KG1 (cell line): Measurements from ENCODE around the gene NR1I3.
"Not testable (repeated sequence)": the region's sequence is repeated elsewhere in the genome, so short reads cannot be mapped to it uniquely, and the experiment has no call there.

Experiments
- DNase-seq: peaks from one replicate; lab custom pipeline; 2025; lab: John Stamatoyannopoulos, UW

The NR1I3 gene, protein sequence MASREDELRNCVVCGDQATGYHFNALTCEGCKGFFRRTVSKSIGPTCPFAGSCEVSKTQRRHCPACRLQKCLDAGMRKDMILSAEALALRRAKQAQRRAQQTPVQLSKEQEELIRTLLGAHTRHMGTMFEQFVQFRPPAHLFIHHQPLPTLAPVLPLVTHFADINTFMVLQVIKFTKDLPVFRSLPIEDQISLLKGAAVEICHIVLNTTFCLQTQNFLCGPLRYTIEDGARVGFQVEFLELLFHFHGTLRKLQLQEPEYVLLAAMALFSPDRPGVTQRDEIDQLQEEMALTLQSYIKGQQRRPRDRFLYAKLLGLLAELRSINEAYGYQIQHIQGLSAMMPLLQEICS

DNA sequence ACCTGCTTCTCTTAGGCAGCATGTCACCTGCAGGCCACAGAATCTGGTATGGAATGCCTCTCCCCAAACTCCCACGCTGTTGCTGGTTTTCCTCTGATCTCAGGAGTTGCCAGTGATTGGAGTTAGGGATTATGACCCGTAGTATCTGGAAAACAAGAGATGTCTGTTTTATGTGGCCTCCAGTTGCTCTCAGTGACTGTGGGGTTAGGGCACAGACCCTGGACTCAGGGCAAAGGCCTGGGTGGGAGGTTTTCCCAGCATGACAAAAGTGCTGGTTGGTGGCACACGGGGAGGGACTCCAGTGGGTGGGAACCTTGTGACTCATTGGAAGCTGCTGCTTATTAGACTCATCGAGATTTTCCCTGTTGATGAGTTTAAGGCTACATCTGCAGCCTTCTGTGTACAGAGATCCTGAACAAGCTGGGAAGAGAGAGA, at the start of gene NR1I3:
Gene NR1I3, minus strand, starts transcription at position 165 of the 435 bp plus-strand sequence. CDS start 1,638 bp downstream, outside the sequence.
- no peak for DNase-seq

- no peak for DNase-seq
Observed at GRCh38 chr1:161287482-161288054, 49.6 kb upstream of the NR1I3 start.

DNA sequence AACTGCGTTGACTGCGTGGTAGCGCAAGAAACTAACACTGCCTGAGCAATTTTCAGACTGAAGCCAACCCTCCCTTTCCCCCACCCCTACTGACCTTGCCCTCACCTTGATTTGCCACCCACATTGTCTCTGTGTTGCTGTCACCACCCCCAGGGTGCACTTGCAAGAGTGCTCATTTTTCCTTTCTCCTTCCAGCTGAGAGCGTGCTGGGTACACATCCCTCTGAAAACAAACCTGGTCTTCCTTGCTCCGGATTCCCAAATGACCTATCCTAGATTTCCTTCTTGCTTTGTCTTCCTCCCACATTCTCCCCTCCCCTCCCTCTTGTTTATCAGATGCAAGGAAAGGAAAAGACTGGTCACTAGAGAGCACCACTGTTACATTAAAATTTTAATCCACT, 47.5 kb upstream of the NR1I3 start:
- no peak for DNase-seq

DNA sequence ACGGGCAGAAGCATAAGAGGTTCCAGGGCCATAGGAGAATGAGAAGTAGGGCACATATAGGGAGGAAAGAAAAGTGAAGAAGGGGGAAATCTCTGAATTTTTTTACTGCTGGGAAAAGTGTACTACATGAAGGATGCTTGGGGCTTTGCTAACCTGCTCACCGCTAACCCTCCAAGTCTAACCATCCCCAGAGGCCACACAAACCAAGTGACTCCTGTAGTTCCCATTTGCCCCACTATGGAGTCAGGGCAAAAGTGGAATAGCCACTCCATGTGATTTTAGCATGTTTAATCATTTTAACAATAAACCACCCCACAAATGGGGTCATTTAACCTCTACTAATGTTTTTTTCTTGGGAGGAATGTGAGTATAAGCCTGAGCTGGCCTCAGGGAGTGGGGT, 47.1 kb upstream of the NR1I3 start:
- DNase-seq: no peak

GRCh38 chr1:161282991-161283390, 45.0 kb upstream of the NR1I3 start:
- DNase-seq: no peak

- DNase-seq: no peak
Observed at GRCh38 chr1:161274874-161275273, 36.9 kb upstream of the NR1I3 start.

DNA sequence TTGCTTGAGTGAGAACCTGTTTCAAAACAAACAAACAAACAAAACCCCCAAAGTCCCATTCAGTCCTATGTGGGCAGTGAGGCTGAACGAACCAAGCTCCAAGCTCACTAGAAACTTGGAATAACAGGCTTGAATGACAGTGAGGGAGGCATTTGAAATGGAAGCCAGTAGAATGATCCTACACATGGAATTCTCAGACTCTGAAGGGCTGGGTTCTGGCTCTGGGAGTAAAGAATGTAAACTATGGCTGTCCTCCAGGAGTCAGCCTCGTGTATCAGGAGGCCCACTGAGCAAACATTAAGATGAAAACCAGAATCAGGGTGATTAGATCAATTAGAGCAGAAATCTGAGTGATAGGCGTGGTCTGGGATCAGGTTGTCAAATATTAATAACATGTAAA, 35.4 kb upstream of the NR1I3 start:
- DNase-seq: no peak

GRCh38 chr1:161267321-161267720, 29.3 kb upstream of the NR1I3 start:
- DNase-seq: no peak

DNA sequence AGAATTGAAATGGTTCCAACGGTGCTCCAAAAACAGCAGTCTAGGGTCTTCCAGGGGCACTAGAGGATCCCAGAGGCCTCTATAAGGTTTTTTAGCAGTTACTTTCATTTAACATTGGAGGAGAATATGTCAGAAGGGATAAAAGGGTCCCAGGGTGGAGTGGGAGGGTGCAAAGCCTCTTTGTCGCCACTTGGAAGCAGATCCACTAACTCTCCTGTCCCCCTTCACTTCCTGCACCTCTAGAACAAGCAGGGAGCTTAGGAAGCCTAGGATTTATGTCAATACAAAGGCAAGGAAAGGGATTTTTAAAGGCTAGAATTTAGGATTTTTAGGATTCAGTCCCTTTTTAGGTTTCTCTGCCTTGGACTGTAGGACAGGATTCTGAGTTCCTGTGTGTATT, 28.8 kb upstream of the NR1I3 start:
- no peak for DNase-seq

DNA sequence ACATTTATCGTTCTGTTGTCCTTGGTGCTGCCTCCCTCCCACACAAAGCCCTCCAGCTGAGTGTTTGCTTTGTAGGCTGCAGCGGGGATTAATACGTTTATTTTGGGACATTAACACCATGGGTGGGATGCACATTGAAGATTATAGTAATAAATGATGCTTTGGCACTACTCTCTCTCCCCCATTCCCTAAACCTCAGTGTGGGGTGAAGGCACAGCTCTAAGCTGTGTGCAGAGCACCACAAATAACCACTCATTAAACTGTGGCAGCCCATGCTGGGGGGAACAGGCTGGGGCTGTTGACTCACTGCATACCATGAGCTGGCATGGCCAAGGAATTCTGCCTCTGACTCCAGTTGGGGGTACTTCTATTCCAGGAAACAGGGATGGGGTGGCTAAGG, 28.2 kb upstream of the NR1I3 start:
- no peak for DNase-seq

GRCh38 chr1:161265305-161265704, 27.3 kb upstream of the NR1I3 start:
- DNase-seq: no peak

GRCh38 chr1:161261261-161262235, 23.5 kb upstream of the NR1I3 start:
- no peak for DNase-seq

DNA sequence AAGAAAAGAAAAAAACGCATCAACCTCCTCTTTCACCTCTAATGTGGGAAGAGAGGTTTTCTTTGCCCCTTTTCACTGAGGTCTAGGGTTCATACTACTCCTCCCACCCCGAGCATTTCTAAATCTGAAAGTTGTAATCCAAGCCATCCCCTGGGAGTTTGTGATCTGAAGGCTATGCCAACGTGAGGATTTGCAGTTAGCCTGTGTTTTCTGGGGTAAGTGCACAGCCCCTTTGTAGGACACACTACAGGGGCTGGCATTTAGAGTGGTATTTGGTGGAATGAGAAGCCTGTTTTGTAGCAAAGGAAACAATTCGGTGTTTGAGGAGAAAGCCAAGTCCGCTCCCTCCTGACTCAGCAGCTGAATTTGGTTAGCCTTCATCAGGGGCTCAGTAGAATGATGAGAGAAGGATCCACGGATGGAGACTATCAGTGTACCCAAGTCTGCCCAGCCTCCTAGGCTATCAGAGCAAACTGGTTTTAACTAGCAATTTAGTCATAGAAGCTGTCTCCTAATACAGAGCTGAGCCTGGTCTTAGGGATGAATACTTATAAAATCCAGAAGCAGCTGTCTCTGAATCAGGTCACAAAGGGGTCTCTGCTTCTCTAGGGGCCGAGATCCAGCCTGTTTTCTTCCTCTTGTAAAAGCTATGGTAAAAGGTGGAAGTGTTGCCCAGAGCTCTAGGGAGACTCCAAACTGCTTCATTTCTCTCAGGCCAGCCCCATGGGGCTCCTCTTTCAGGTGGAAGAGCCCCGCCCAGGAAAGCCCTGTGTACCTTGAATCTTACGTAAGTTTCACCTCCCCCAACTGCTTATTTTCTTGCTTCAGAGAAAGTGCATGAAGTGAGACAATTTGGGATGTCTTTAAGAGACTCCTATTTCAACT, 22.6 kb upstream of the NR1I3 start:
- no peak for DNase-seq

GRCh38 chr1:161259765-161260164, 21.8 kb upstream of the NR1I3 start:
- no peak for DNase-seq

DNA sequence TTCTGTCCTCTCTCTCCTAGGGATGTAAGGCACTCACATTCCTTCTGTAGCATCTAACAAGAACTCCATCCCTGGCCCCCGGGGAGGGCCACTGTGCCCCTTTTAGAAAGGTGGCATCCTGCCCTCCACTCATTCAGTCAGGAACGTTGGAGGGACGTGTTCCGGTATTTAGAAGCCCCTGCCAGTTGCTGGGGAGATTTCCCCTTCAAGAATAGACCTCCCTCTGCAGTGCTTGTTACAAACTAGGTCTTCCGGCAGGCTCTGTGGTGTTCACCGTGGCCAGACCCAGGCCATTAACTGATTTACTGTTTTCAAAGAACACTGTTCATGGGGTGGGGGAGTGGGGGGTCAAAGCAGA, 21.3 kb upstream of the NR1I3 start:
- DNase-seq: no peak

GRCh38 chr1:161258439-161259344, 20.7 kb upstream of the NR1I3 start, which contains the start of gene PCP4L1:
Gene PCP4L1 (plus strand): TSS chr1:161258745. CDS start chr1:161258975, 230 bp downstream.
- no peak for DNase-seq

GRCh38 chr1:161257109-161257508, 19.1 kb upstream of the NR1I3 start:
- DNase-seq: not testable (repeated sequence)

DNA sequence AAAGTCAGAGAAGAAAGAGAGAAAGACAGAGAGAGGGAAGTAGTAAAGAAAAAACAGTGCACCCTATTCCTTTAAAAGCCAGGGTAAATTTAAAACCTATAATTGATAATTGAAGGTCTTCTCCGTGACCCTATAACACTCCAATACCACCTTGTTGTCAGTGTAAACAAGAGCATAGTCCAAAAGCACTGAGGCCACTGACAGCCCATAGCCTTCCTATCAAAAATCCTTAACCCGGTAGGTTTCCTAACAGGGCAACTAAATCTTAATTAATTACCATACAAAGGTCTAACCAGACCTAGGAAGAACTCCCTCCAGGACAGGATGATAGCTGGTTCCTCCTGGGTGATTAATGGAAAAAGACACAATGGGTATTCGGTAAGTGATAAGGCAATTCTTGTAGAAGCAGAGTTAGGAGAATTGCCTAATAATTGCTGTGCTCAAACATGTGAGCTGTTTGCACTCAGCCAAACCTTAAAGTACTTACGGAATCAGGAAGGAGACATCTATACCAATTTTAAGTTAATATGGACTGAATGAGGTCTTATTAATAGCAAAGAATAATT, 18.0 kb upstream of the NR1I3 start:
- not testable (repeated sequence) for DNase-seq

DNA sequence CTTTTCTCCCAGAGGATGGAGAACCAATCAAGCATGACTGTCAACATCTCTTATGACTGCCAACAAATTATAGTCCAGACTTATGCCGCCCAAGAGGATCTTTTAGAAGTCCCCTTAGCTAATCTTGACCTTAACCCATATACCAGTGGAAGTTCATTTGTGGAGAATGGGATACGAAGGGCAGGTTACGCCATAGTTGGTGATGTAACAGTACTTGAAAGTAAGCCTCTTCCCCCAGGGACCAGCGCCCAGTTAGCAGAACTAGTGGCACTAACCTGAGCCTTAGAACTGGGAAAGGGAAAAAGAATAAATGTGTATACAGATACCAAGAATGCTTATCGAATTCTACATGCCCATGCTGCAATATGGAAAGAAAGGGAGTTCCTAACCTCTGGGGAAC, 17.3 kb upstream of the NR1I3 start:
- not testable (repeated sequence) for DNase-seq

GRCh38 chr1:161251579-161251978, 13.6 kb upstream of the NR1I3 start:
- no peak for DNase-seq
